Measurements from ENCODE around the gene PCYT2. TPM values are rescaled to one million over a fixed set of nuclear protein-coding genes. Genes with fewer than 3 reads are reported as not detected.

Gene PCYT2
- total and polyA plus RNA-seq, 2 experiments from 2014 or later = 83.8 to 138 TPM

Other genes starting within 250 kb of the PCYT2 start
- 100 and 130 TPM in 2 replicates for gene OXLD1, start 244.8 kb downstream of the PCYT2 start, total RNA-seq
- gene OXLD1, start 244.8 kb downstream of the PCYT2 start, polyA plus RNA-seq = 85.5 and 104 TPM in 2 replicates
- 16.9 and 20.1 TPM in 2 replicates for gene CCDC137, start 244.7 kb downstream of the PCYT2 start, total RNA-seq
- 23.2 and 23.4 TPM in 2 replicates for gene CCDC137, start 244.7 kb downstream of the PCYT2 start, polyA plus RNA-seq
- gene ARL16, start 227.6 kb downstream of the PCYT2 start, total RNA-seq = 44.3 and 58.3 TPM in 2 replicates
- 92.0 and 109 TPM in 2 replicates for gene ARL16, start 227.6 kb downstream of the PCYT2 start, polyA plus RNA-seq
- gene HGS, start 227.4 kb downstream of the PCYT2 start, total RNA-seq = 86.1 and 107 TPM in 2 replicates
- 108 and 109 TPM in 2 replicates for gene HGS, start 227.4 kb downstream of the PCYT2 start, polyA plus RNA-seq
- 45.0 and 47.5 TPM in 2 replicates for gene MRPL12, start 208.0 kb downstream of the PCYT2 start, total RNA-seq
- gene MRPL12, start 208.0 kb downstream of the PCYT2 start, polyA plus RNA-seq = 187 and 222 TPM in 2 replicates
- 29.3 and 38.5 TPM in 2 replicates for gene SLC25A10, start 199.1 kb downstream of the PCYT2 start, total RNA-seq
- gene SLC25A10, start 199.1 kb downstream of the PCYT2 start, polyA plus RNA-seq = 34.9 and 52.2 TPM in 2 replicates
- 0.15 TPM in 1 of 2 replicates, not detected in the other for gene GCGR, start 107.2 kb downstream of the PCYT2 start, total RNA-seq
- gene GCGR, start 107.2 kb downstream of the PCYT2 start, polyA plus RNA-seq = 0.79 TPM in 1 of 2 replicates, not detected in the other
- 161 and 219 TPM in 2 replicates for gene MCRIP1, start 78.1 kb downstream of the PCYT2 start, total RNA-seq
- 179 and 233 TPM in 2 replicates for gene MCRIP1, start 78.1 kb downstream of the PCYT2 start, polyA plus RNA-seq
- gene PPP1R27, start 76.3 kb downstream of the PCYT2 start, total RNA-seq = not detected in 2 replicates
- 1.0 TPM in 1 of 2 replicates, not detected in the other for gene PPP1R27, start 76.3 kb downstream of the PCYT2 start, polyA plus RNA-seq
- 972 and 1,150 TPM in 2 replicates for gene P4HB, start 50.9 kb downstream of the PCYT2 start, total RNA-seq
- gene P4HB, start 50.9 kb downstream of the PCYT2 start, polyA plus RNA-seq = 388 and 597 TPM in 2 replicates
- 101 and 177 TPM in 2 replicates for gene ARHGDIA, start 40.1 kb downstream of the PCYT2 start, total RNA-seq
- 139 and 163 TPM in 2 replicates for gene ARHGDIA, start 40.1 kb downstream of the PCYT2 start, polyA plus RNA-seq
- 94.0 and 139 TPM in 2 replicates for gene ALYREF, start 19.8 kb downstream of the PCYT2 start, total RNA-seq
- gene ALYREF, start 19.8 kb downstream of the PCYT2 start, polyA plus RNA-seq = 93.0 and 130 TPM in 2 replicates
- 128 and 178 TPM in 2 replicates for gene ANAPC11, start 19.7 kb downstream of the PCYT2 start, total RNA-seq
- gene ANAPC11, start 19.7 kb downstream of the PCYT2 start, polyA plus RNA-seq = 368 and 407 TPM in 2 replicates
- gene NPB, start 9.2 kb downstream of the PCYT2 start, total RNA-seq = 2.3 and 9.1 TPM in 2 replicates
- gene NPB, start 9.2 kb downstream of the PCYT2 start, polyA plus RNA-seq = 1.2 and 6.6 TPM in 2 replicates
- 10.4 and 26.7 TPM in 2 replicates for gene SIRT7, start 6.8 kb upstream of the PCYT2 start, total RNA-seq
- gene SIRT7, start 6.8 kb upstream of the PCYT2 start, polyA plus RNA-seq = 13.3 and 16.7 TPM in 2 replicates
- gene MAFG, start 16.3 kb upstream of the PCYT2 start, total RNA-seq = 14.8 and 16.1 TPM in 2 replicates
- gene MAFG, start 16.3 kb upstream of the PCYT2 start, polyA plus RNA-seq = 23.9 and 27.0 TPM in 2 replicates
- gene PYCR1, start 25.9 kb upstream of the PCYT2 start, total RNA-seq = 109 and 162 TPM in 2 replicates
- gene PYCR1, start 25.9 kb upstream of the PCYT2 start, polyA plus RNA-seq = 147 and 153 TPM in 2 replicates
- 12.2 and 22.8 TPM in 2 replicates for gene MYADML2, start 35.8 kb upstream of the PCYT2 start, total RNA-seq
- 17.1 and 17.9 TPM in 2 replicates for gene MYADML2, start 35.8 kb upstream of the PCYT2 start, polyA plus RNA-seq
- gene NOTUM, start 49.8 kb upstream of the PCYT2 start, total RNA-seq = 7.4 and 8.1 TPM in 2 replicates
- gene NOTUM, start 49.8 kb upstream of the PCYT2 start, polyA plus RNA-seq = 4.2 and 8.8 TPM in 2 replicates
- 48.5 and 58.9 TPM in 2 replicates for gene ASPSCR1, start 66.2 kb upstream of the PCYT2 start, total RNA-seq
- 63.1 and 74.0 TPM in 2 replicates for gene ASPSCR1, start 66.2 kb upstream of the PCYT2 start, polyA plus RNA-seq
- gene CENPX, start 111.5 kb upstream of the PCYT2 start, total RNA-seq = 82.9 and 108 TPM in 2 replicates
- gene CENPX, start 111.5 kb upstream of the PCYT2 start, polyA plus RNA-seq = 98.2 and 129 TPM in 2 replicates
- 36.5 and 43.3 TPM in 2 replicates for gene LRRC45, start 111.9 kb upstream of the PCYT2 start, total RNA-seq
- gene LRRC45, start 111.9 kb upstream of the PCYT2 start, polyA plus RNA-seq = 15.2 and 31.8 TPM in 2 replicates
- 58.7 and 73.7 TPM in 2 replicates for gene RAC3, start 120.3 kb upstream of the PCYT2 start, total RNA-seq
- 9.9 and 16.4 TPM in 2 replicates for gene RAC3, start 120.3 kb upstream of the PCYT2 start, polyA plus RNA-seq
- gene DCXR, start 126.3 kb upstream of the PCYT2 start, total RNA-seq = 164 and 256 TPM in 2 replicates
- 228 and 312 TPM in 2 replicates for gene DCXR, start 126.3 kb upstream of the PCYT2 start, polyA plus RNA-seq
- gene RFNG, start 140.4 kb upstream of the PCYT2 start, total RNA-seq = 94.6 and 104 TPM in 2 replicates
- gene RFNG, start 140.4 kb upstream of the PCYT2 start, polyA plus RNA-seq = 91.0 and 98.3 TPM in 2 replicates
- 231 and 235 TPM in 2 replicates for gene GPS1, start 140.5 kb upstream of the PCYT2 start, total RNA-seq
- gene GPS1, start 140.5 kb upstream of the PCYT2 start, polyA plus RNA-seq = 223 and 257 TPM in 2 replicates
- 109 and 184 TPM in 2 replicates for gene DUS1L, start 154.4 kb upstream of the PCYT2 start, total RNA-seq
- gene DUS1L, start 154.4 kb upstream of the PCYT2 start, polyA plus RNA-seq = 183 and 196 TPM in 2 replicates
- gene FASN, start 186.8 kb upstream of the PCYT2 start, total RNA-seq = 276 and 279 TPM in 2 replicates
- gene FASN, start 186.8 kb upstream of the PCYT2 start, polyA plus RNA-seq = 61.8 and 85.9 TPM in 2 replicates

All from cardiac muscle cell (in vitro differentiated cells and primary cell).